ENCODE data around the gene SSH2.
"Not testable (repeated sequence)": the region's sequence is repeated elsewhere in the genome, so short reads cannot be mapped to it uniquely, and the experiment has no call there.

Gene SSH2

DNA sequence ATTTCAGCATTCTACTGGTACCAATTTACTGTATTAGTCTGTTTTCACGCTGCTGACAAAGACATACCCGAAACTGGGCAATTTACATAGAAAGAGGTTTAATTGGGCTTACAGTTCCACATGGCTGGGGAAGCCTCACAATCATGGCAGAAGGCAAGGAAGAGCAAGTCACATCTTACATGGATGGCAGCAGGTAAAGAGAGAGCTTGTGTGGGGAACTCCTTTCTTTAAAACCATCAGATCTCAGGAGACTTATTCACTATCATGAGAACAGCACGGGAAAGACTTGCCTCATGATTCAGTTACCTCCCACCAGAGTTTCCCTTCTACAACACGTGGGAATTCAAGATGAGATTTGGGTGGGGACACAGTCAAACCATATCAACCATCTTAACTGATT lies 72.9 kb downstream of the SSH2 start:
- not testable (repeated sequence) for H2AFZ ChIP-seq (ENCODE audit: low read length, unreplicated experiment); H3K27ac ChIP-seq (ENCODE audit: low read depth, low read length); H3K4me3 ChIP-seq (ENCODE audit: low read depth, low read length); H3K36me3 ChIP-seq (ENCODE audit: insufficient read depth, low read length); H3K27me3 ChIP-seq (ENCODE audit: insufficient read depth, low read length)
- Histone ChIP-seq H3K79me2 (ENCODE audit: control insufficient read depth, insufficient read depth, low read length, unreplicated experiment) (peaks cover 12% of the 10 kb centered on the region), H3K4me1 (ENCODE audit: control insufficient read depth, insufficient read depth, low read length, unreplicated experiment) (peaks cover 20% of the 10 kb centered on the region)

DNA sequence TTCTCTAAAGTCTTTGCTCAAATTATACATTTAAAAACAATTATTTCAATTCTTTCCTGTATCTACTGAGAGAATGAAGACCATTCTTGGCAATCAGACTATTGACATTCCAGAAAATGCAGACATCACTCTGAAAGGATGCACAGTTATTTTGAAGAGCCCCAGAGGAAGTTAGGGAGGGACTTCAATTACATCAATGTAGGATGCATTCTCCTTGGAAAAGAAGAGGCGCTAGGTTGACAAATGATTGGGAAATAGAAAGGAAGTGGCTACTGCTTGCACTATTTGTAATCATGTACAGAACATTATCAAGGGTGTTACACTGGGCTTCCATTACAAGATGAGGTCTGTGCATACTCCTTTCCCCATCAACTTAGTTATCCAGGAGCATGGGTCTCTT lies 74.3 kb downstream of the SSH2 start:
- H3K27me3 ChIP-seq (ENCODE audit: insufficient read depth, low read length), result no peaks in the 10 kb centered on the region
- peaks cover 14% of the 10 kb centered on the region for H3K79me2 ChIP-seq (ENCODE audit: control insufficient read depth, insufficient read depth, low read length, unreplicated experiment)
- H3K4me1 ChIP-seq (ENCODE audit: control insufficient read depth, insufficient read depth, low read length, unreplicated experiment), result peaks cover 20% of the 10 kb centered on the region
- H3K4me3 ChIP-seq (ENCODE audit: low read depth, low read length), result no peak overlapping the region
- no peak overlapping the region for H2AFZ ChIP-seq (ENCODE audit: low read length, unreplicated experiment)
- H3K36me3 ChIP-seq (ENCODE audit: insufficient read depth, low read length), result no peaks in the 10 kb centered on the region
- H3K27ac ChIP-seq (ENCODE audit: low read depth, low read length), result peak overlapping the region; percentile 32

DNA sequence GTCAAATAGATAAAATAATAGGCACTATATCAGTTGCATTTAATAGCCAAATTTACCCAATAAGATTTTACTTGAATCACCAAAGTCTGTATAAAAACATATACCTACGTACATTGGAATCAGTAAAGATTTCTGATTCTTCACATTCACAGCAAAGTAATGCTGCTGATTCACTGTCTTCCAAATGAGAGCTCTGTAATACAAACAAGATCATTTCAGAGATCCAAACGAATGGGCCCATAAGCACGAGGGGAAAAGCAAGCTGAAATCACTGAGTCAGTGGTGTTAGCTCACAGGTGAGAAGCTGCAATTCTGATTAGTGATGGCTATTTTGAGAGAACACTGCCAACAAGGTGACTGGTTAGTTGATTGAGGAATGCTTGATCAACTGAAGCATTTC lies 81.3 kb downstream of the SSH2 start:
- Histone ChIP-seq H3K79me2 (ENCODE audit: control insufficient read depth, insufficient read depth, low read length, unreplicated experiment) (peaks cover 6% of the 10 kb centered on the region), H3K4me3 (ENCODE audit: low read depth, low read length) (no peak overlapping the region), H3K27ac (ENCODE audit: low read depth, low read length) (no peak overlapping the region), H3K27me3 (ENCODE audit: insufficient read depth, low read length) (no peaks in the 10 kb centered on the region), H3K4me1 (ENCODE audit: control insufficient read depth, insufficient read depth, low read length, unreplicated experiment) (peaks cover 17% of the 10 kb centered on the region), H2AFZ (ENCODE audit: low read length, unreplicated experiment) (no peak overlapping the region), H3K36me3 (ENCODE audit: insufficient read depth, low read length) (no peaks in the 10 kb centered on the region)

DNA sequence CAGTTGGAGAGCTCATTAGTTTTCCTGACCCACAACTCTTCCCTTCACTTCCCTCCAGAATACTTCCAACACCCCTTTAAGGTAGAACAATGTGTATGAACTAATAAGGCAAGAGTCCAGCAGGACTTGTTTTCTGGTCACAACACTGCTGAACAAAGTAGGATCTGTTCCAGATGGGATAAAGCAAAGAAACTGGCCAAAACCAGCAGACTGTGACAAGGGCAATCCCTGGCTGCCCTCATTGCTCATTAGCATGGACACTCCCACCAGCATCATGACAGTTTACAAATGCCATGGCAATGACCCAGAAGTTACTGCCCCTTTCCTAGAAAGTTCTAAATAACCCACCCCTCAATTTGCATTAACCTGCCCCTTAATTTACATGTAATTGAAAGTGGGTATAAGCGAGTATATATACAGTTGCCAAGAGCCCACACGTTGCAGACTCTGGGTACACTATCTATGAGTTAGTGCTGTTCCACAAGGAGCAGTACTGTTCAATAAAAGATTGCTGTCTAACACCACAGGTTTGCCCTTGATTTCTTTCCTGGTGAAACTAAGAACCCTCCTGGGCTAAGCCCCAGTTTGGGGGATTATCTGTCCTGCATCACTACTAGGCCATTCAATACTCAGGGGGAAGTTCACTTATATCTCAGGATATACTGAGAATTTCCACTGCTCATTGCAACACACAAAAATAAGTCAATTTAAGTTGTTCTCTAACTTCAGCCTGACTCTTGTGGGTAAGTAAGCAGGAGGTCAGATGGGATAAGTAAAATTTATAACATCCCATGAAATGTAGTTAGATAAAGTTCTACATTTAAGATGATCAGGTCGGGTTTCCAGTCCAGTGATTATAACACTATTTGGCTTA lies 82.3 kb downstream of the SSH2 start:
- no peak overlapping the region for H3K27ac ChIP-seq (ENCODE audit: low read depth, low read length)
- H2AFZ ChIP-seq (ENCODE audit: low read length, unreplicated experiment), result no peak overlapping the region
- H3K36me3 ChIP-seq (ENCODE audit: insufficient read depth, low read length), result no peaks in the 10 kb centered on the region
- peaks cover 4% of the 10 kb centered on the region for H3K79me2 ChIP-seq (ENCODE audit: control insufficient read depth, insufficient read depth, low read length, unreplicated experiment)
- peaks cover 12% of the 10 kb centered on the region for H3K4me1 ChIP-seq (ENCODE audit: control insufficient read depth, insufficient read depth, low read length, unreplicated experiment)
- H3K27me3 ChIP-seq (ENCODE audit: insufficient read depth, low read length), result no peaks in the 10 kb centered on the region
- no peak overlapping the region for H3K4me3 ChIP-seq (ENCODE audit: low read depth, low read length)

DNA sequence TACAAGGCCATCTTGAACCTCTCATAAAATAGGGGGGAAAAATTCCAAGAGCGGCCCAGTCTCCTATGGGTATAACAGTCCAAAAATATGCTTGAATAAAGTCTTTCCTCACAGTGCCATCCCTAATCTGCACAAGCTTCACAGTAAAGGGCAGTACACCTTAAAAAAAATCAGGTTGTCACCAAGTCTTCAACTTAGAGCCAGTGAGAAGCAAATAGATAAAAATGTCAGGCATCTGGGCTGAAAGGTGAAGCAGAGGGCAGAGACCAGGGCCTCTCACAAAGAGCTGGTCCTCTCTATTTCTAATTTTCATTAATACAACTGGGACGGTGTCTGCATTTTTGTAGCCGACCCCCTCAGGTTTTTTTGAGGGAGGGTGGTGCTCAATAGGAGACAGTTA lies 82.9 kb downstream of the SSH2 start:
- peaks cover 12% of the 10 kb centered on the region for H3K4me1 ChIP-seq (ENCODE audit: control insufficient read depth, insufficient read depth, low read length, unreplicated experiment)
- no peaks in the 10 kb centered on the region for H3K27me3 ChIP-seq (ENCODE audit: insufficient read depth, low read length)
- no peak overlapping the region for H2AFZ ChIP-seq (ENCODE audit: low read length, unreplicated experiment)
- H3K27ac ChIP-seq (ENCODE audit: low read depth, low read length), result no peak overlapping the region
- H3K79me2 ChIP-seq (ENCODE audit: control insufficient read depth, insufficient read depth, low read length, unreplicated experiment), result peaks cover 2% of the 10 kb centered on the region
- no peak overlapping the region for H3K4me3 ChIP-seq (ENCODE audit: low read depth, low read length)
- no peaks in the 10 kb centered on the region for H3K36me3 ChIP-seq (ENCODE audit: insufficient read depth, low read length)

DNA sequence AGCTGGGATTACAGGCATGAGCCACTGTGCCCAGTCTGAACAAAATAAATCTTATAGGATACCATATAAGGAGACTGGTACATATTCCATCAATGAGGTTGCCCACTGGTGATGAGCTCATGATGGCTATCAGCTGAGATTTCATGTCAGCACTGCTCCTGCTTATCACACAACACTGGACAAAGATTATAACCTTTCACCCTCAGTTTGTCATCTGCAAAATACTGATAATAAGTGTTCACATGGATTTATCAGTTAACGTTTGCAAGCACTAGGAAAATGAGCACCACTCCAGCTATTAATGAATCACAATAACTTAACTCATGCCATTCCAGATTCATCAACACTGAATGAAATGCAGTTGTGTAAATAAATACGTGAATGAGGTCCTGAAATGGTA lies 83.7 kb downstream of the SSH2 start:
- Histone ChIP-seq H3K79me2 (ENCODE audit: control insufficient read depth, insufficient read depth, low read length, unreplicated experiment) (no peaks in the 10 kb centered on the region), H3K27me3 (ENCODE audit: insufficient read depth, low read length) (no peaks in the 10 kb centered on the region), H3K27ac (ENCODE audit: low read depth, low read length) (no peak overlapping the region), H3K4me3 (ENCODE audit: low read depth, low read length) (no peak overlapping the region), H3K4me1 (ENCODE audit: control insufficient read depth, insufficient read depth, low read length, unreplicated experiment) (peaks cover 12% of the 10 kb centered on the region), H2AFZ (ENCODE audit: low read length, unreplicated experiment) (no peak overlapping the region), H3K36me3 (ENCODE audit: insufficient read depth, low read length) (no peaks in the 10 kb centered on the region)

DNA sequence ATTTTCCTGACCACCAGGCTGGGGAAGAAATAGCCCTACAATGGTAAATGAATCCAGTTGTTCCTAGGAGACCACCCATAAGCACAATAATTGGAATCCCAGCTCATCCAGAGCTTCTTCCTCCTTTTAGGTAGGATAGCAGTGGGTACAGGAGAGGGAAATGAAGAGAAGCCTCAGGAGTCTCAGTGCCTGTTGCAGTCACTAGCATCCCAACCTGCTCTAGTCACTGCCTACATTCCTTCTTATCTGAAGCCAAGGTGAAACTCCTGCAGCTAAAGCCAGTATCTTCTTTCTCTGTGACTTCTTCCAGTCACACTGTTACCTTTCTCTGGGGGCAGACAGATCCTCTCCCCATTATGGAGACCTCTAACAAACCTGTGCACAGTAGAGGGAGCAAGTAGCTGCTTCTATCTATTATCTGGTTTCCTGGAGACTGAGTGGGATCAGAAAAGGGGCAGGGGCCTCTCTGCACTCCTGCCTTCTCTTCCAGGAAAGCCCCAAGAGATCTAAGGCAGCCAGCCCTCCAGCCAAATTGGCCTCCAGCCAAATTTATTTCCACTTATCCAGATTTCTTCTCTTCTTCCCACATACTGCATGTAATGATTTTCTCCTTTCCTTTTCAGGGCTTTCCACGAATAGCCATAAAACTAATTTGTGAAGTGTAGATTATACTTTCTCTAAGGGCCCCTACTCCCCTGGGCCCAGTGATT lies 85.5 kb downstream of the SSH2 start:
- H2AFZ ChIP-seq (ENCODE audit: low read length, unreplicated experiment), result no peak overlapping the region
- H3K27ac ChIP-seq (ENCODE audit: low read depth, low read length), result no peak overlapping the region
- H3K4me3 ChIP-seq (ENCODE audit: low read depth, low read length), result no peak overlapping the region
- H3K36me3 ChIP-seq (ENCODE audit: insufficient read depth, low read length), result no peaks in the 10 kb centered on the region
- no peaks in the 10 kb centered on the region for H3K27me3 ChIP-seq (ENCODE audit: insufficient read depth, low read length)
- no peaks in the 10 kb centered on the region for H3K79me2 ChIP-seq (ENCODE audit: control insufficient read depth, insufficient read depth, low read length, unreplicated experiment)
- H3K4me1 ChIP-seq (ENCODE audit: control insufficient read depth, insufficient read depth, low read length, unreplicated experiment), result peaks cover 13% of the 10 kb centered on the region

DNA sequence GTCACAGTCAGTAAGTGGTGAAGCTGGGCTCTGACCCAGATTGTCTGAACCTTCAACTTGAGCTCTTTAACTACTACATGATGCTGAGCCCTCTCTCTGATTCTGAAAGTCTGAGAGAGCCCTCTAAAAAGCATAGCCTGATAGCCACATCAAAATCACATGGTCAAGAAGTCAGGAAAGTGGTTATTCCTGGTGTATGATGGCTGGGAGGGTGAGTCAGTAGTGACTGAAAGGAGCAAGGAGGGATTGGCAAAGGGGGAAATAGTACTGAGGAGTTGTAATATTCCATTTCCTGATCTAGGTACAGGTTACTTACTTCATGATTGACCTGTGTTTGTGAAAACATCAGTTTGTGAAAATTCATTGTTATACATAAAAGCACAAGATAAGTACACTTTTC lies 89.1 kb downstream of the SSH2 start:
- no peak overlapping the region for H2AFZ ChIP-seq (ENCODE audit: low read length, unreplicated experiment)
- no peaks in the 10 kb centered on the region for H3K27me3 ChIP-seq (ENCODE audit: insufficient read depth, low read length)
- H3K36me3 ChIP-seq (ENCODE audit: insufficient read depth, low read length), result no peaks in the 10 kb centered on the region
- H3K27ac ChIP-seq (ENCODE audit: low read depth, low read length), result no peak overlapping the region
- H3K79me2 ChIP-seq (ENCODE audit: control insufficient read depth, insufficient read depth, low read length, unreplicated experiment), result no peaks in the 10 kb centered on the region
- peaks cover 23% of the 10 kb centered on the region for H3K4me1 ChIP-seq (ENCODE audit: control insufficient read depth, insufficient read depth, low read length, unreplicated experiment)
- no peak overlapping the region for H3K4me3 ChIP-seq (ENCODE audit: low read depth, low read length)

DNA sequence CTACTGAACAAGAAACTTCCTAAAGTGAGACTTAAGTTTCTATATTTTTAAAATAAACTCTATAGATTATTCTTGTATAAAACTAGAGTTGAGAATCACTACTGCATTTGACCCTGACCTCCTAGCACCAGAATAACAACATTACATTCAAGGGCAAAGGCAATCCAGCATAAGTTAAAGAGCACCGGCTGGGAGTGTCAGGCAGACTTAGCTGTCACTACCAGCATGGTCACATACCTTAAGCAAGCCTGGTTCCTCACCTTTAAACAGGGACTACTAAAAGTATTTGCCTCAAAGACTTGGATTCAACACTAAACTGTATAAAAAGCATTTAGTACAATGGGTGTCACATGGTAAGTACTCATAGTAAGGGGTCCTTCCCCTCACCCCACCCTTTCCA lies 90.4 kb downstream of the SSH2 start:
- Histone ChIP-seq H3K79me2 (ENCODE audit: control insufficient read depth, insufficient read depth, low read length, unreplicated experiment) (no peaks in the 10 kb centered on the region), H3K4me1 (ENCODE audit: control insufficient read depth, insufficient read depth, low read length, unreplicated experiment) (peaks cover 19% of the 10 kb centered on the region), H3K27ac (ENCODE audit: low read depth, low read length) (no peak overlapping the region), H3K36me3 (ENCODE audit: insufficient read depth, low read length) (no peaks in the 10 kb centered on the region), H3K27me3 (ENCODE audit: insufficient read depth, low read length) (no peaks in the 10 kb centered on the region), H3K4me3 (ENCODE audit: low read depth, low read length) (no peak overlapping the region), H2AFZ (ENCODE audit: low read length, unreplicated experiment) (no peak overlapping the region)

DNA sequence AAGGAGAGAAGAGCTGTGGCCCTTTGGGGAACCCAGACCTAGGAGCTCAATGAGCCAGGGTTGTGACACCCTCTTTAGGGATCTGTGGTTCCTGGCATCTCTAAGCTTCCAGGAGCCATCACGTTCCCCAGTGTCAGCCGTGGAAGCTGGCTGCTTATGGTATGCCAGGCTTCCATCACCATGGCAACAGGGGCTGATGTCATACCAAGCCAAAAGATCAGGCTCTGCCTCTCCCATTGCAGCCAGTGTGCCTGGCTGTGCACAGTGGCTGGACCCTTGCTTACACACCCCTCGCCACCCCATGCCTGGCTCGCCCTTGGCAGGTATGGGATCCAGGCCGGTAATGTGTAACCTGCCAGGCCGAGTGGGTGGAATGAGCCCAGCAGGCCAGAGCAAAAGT lies 91.1 kb downstream of the SSH2 start:
- Histone ChIP-seq H3K27me3 (ENCODE audit: insufficient read depth, low read length) (no peaks in the 10 kb centered on the region), H3K4me3 (ENCODE audit: low read depth, low read length) (no peak overlapping the region), H3K79me2 (ENCODE audit: control insufficient read depth, insufficient read depth, low read length, unreplicated experiment) (no peaks in the 10 kb centered on the region), H2AFZ (ENCODE audit: low read length, unreplicated experiment) (no peak overlapping the region), H3K27ac (ENCODE audit: low read depth, low read length) (no peak overlapping the region), H3K36me3 (ENCODE audit: insufficient read depth, low read length) (no peaks in the 10 kb centered on the region), H3K4me1 (ENCODE audit: control insufficient read depth, insufficient read depth, low read length, unreplicated experiment) (peaks cover 14% of the 10 kb centered on the region)

DNA sequence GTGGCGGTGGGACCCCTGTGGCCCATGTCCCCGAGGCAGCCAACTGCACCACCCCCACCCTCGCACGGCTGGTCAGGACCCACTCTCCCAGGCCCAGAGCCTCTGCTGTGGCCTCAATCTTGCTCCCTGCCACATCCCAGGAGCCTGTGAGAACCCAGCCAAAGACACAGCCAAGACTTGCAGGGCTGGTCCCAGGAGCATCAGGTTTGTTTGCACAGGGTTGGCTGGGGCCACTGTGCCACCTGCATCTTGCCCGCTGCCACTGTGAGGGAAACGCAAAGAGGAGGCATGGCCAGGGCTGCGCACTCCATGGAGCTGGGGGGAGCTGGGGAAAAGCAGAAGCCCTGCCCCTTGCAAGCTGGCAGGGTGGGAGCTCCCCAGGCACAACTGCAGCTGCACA lies 92.5 kb downstream of the SSH2 start:
- no peaks in the 10 kb centered on the region for H3K36me3 ChIP-seq (ENCODE audit: insufficient read depth, low read length)
- H3K27me3 ChIP-seq (ENCODE audit: insufficient read depth, low read length), result no peaks in the 10 kb centered on the region
- H3K27ac ChIP-seq (ENCODE audit: low read depth, low read length), result no peak overlapping the region
- peaks cover 14% of the 10 kb centered on the region for H3K4me1 ChIP-seq (ENCODE audit: control insufficient read depth, insufficient read depth, low read length, unreplicated experiment)
- H3K4me3 ChIP-seq (ENCODE audit: low read depth, low read length), result no peak overlapping the region
- no peak overlapping the region for H2AFZ ChIP-seq (ENCODE audit: low read length, unreplicated experiment)
- H3K79me2 ChIP-seq (ENCODE audit: control insufficient read depth, insufficient read depth, low read length, unreplicated experiment), result no peaks in the 10 kb centered on the region

Data from ACC112 (cell line).